Upper lobe of left lung (tissue), 6 donors: ENCODE results near the gene TPRN. TPM values are rescaled to one million over a fixed set of nuclear protein-coding genes. Genes with fewer than 3 reads are reported as not detected.

ENCODE experiments used
- ATAC-seq, 2 donors: fragments of 200-7000 bp; cut with Tn5 transposase; one replicate each; pipeline ENCODE4 v1.9.1; 2022; ENCODE audit warnings: mild to moderate bottlenecking in 2 of 2, moderate library complexity in 2 of 2; ENCODE audit not compliant: low FRiP score in 2 of 2
- DNase-seq, 2 donors: peaks; one replicate each; pipeline ENCODE4 v3.0.0-alpha.2; 2019 to 2020
- H3K27ac ChIP-seq, 4 donors: fragments of 200-600 bp; sonication (generic); one replicate each; pipeline ENCODE4 v1.5.1; 2016 to 2019
- H3K27me3 ChIP-seq, 4 donors: fragments of 200-600 bp; sonication (generic); one replicate each; pipeline ENCODE4 v1.5.1; 2017 to 2019
- H3K36me3 ChIP-seq, 4 donors: fragments of 200-600 bp; sonication (generic); one replicate each; pipeline ENCODE4 v1.5.1; 2016 to 2019
- H3K4me1 ChIP-seq, 4 donors: fragments of 200-600 bp; sonication (generic); one replicate each; pipeline ENCODE4 v1.5.1; 2018 to 2019
- H3K4me3 ChIP-seq, 4 donors: fragments of 200-600 bp; sonication (generic); one replicate each; pipeline ENCODE4 v1.5.1; 2017 to 2019; ENCODE audit warnings: mild to moderate bottlenecking in 2 of 4, moderate library complexity in 1 of 4
- H3K9me3 ChIP-seq, 4 donors: fragments of 200-600 bp; sonication (generic); one replicate each; pipeline ENCODE4 v1.5.1; 2018 to 2019
- CTCF ChIP-seq, 6 experiments: fragments of 450-650 bp in 4 of 6; fragments of 200-600 bp in 2 of 6; sonication (generic) in 2 of 6; IDR thresholded peaks; one replicate each; pipeline ENCODE4 v1.5.1; 2016 to 2019; ENCODE audit warnings: antibody characterized with exemption in 6 of 6
- EP300 ChIP-seq, 4 donors: sonication (generic); formaldehyde crosslinking; IDR thresholded peaks; one replicate each; pipeline ENCODE4 v1.5.1; 2017; ENCODE audit warnings: antibody characterized with exemption in 4 of 4, control low read depth in 2 of 4
- POLR2A ChIP-seq, 4 donors: fragments of 450-650 bp; IDR thresholded peaks; one replicate each; pipeline ENCODE4 v1.5.1; 2016 to 2017; ENCODE audit warnings: antibody characterized with exemption in 4 of 4, mild to moderate bottlenecking in 2 of 4
- POLR2AphosphoS5 ChIP-seq, 2 donors: sonication (generic); formaldehyde crosslinking; IDR thresholded peaks; one replicate each; pipeline ENCODE4 v1.5.1; 2017; ENCODE audit warnings: antibody characterized with exemption in 2 of 2
- WGBS, 2 donors: methylation state at CpG; one replicate each; pipeline ENCODE4 v1.1.5; 2017 to 2018; 5-methylcytosine and 5-hydroxymethylcytosine counted together
- total RNA-seq, 6 donors: library from RNA; depleted of rRNA in 4 of 6; stranded (reverse); fragments of >200 nt in 4 of 6; gene quantifications; one replicate each; pipeline versions ENCODE4 v1.1.0 to v1.2.1, GENCODE V29; 2016 to 2021
- donor health status: DM: no; HTN: no; CAD: no; lungs with moderate emphysema.
- donor health status: DM: no; HTN: yes; CAD: no; lungs with severe emphysema.

The TPRN gene
- total RNA-seq, 6 donors from 2014 or later, result 18.9 to 33.1 (median 27.1) TPM

GRCh38 chr9:137215196-137215986 is 14.8 kb upstream of the TPRN start:
- no peaks in the 10 kb centered on the region for H3K9me3 ChIP-seq
- ATAC-seq, result no peak
- H3K27ac ChIP-seq, result no peak overlapping the region
- no peak overlapping the region for H3K4me3 ChIP-seq
- 91 to 92% methylated on average over 7 to 20 of the region's 22 CpGs for WGBS, 2 donors
- peaks cover 19 to 27% (median 24%) of the 10 kb centered on the region in 4 donors for H3K4me1 ChIP-seq
- no peaks in the 10 kb centered on the region for H3K27me3 ChIP-seq
- DNase-seq, result peak in 1 of 2 donors; percentile 57
- H3K36me3 ChIP-seq, result peaks cover 0 to 32% (median 13%) of the 10 kb centered on the region in 4 donors
- no peak for TF ChIP-seq POLR2AphosphoS5 (IDR thresholded peaks at IDR 0.05)
- TF ChIP-seq EP300 (IDR thresholded peaks at IDR 0.05), result no peak
- no peak for TF ChIP-seq POLR2A (IDR thresholded peaks at IDR 0.05)
- no peak for TF ChIP-seq CTCF (IDR thresholded peaks at IDR 0.05)

GRCh38 chr9:137214620-137215019 is 14.1 kb upstream of the TPRN start:
- TF ChIP-seq CTCF (IDR thresholded peaks at IDR 0.05), result no peak
- DNase-seq, result peak in 1 of 2 donors; percentile 74

GRCh38 chr9:137213160-137214060 is 12.9 kb upstream of the TPRN start:
- Histone ChIP-seq H3K9me3 (no peaks in the 10 kb centered on the region), H3K36me3 (peaks cover 0 to 45% (median 17%) of the 10 kb centered on the region in 4 donors), H3K4me3 (no peak overlapping the region), H3K4me1 (peaks cover 16 to 19% (median 17%) of the 10 kb centered on the region in 4 donors), H3K27me3 (no peaks in the 10 kb centered on the region), H3K27ac (no peak overlapping the region)
- no peak for ATAC-seq
- 92 to 93% methylated on average over 21 to 43 of the region's 49 CpGs for WGBS, 2 donors
- DNase-seq, result peak in 1 of 2 donors; percentile 78
- TF ChIP-seq POLR2A (IDR thresholded peaks at IDR 0.05) (no peak), EP300 (IDR thresholded peaks at IDR 0.05) (no peak), CTCF (IDR thresholded peaks at IDR 0.05) (no peak), POLR2AphosphoS5 (IDR thresholded peaks at IDR 0.05) (no peak)

More at GRCh38 chr9:137214620-137215019, 14.1 kb upstream of the TPRN start:
- ATAC-seq, result no peak
- peaks cover 19 to 27% (median 24%) of the 10 kb centered on the region in 4 donors for H3K4me1 ChIP-seq
- H3K9me3 ChIP-seq, result no peaks in the 10 kb centered on the region
- no peak overlapping the region for H3K4me3 ChIP-seq
- no peak overlapping the region for H3K27ac ChIP-seq
- H3K27me3 ChIP-seq, result no peaks in the 10 kb centered on the region
- 95 to 96% methylated on average over 12 to 18 of the region's 19 CpGs for WGBS, 2 donors
- peaks cover 0 to 40% (median 15%) of the 10 kb centered on the region in 4 donors for H3K36me3 ChIP-seq

- Histone ChIP-seq H3K27ac (no peak overlapping the region), H3K27me3 (no peaks in the 10 kb centered on the region), H3K4me1 (peaks cover 7 to 13% (median 9%) of the 10 kb centered on the region in 4 donors), H3K36me3 (peaks cover 0 to 48% (median 17%) of the 10 kb centered on the region in 4 donors), H3K9me3 (no peaks in the 10 kb centered on the region), H3K4me3 (no peak overlapping the region)
- WGBS, 2 donors, result 84 to 94% methylated on average over 7 to 20 of the region's 21 CpGs
- TF ChIP-seq CTCF (IDR thresholded peaks at IDR 0.05) (no peak), EP300 (IDR thresholded peaks at IDR 0.05) (no peak), POLR2AphosphoS5 (IDR thresholded peaks at IDR 0.05) (no peak), POLR2A (IDR thresholded peaks at IDR 0.05) (no peak)
- ATAC-seq (no peak), DNase-seq (peak in 1 of 2 donors; percentile 70)
Observed at GRCh38 chr9:137212520-137212919, 12.0 kb upstream of the TPRN start.
